T-helper 22 cell (primary cell): Measurements from ENCODE around the gene PKNOX2.

Source experiments
- DNase-seq: peaks from one replicate; pipeline ENCODE4 v3.0.0-alpha.2; 2020; ENCODE audit warnings: low read depth

Gene PKNOX2

DNA sequence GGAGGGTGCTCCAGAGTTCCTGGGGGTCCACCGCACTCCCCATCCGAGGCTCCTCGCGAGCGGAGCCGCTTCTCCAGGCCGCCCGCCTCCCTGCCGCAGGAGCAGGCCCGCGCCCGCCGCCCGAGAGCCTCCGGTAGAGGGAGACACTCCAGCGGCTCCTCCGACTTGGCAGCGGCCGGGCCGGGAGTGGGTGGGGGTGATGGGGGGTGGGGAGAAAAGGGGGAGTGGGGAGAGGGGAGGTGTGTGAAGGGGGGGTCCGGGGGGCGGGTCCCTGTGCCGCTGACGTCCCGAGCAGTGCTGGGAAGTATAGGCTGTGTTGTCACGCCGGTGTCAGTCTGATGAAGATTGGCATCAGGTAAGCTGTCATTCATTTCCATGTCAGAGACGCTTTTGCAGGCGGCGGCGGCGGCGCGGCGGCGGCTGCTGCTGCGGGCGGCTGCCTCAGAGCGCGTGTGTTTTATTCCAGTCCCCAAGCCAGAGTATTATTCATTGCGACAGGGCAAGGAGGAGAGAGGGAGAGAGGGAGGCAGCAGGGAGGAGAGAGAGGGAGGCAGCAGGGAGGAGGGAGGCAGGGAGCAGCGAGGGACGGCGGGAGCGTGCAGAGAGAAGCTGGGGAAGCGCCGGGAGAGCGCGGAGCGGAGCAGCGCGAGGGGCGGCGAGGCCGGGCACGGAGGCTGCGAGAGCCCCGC, at the start of gene PKNOX2:
TSS of gene PKNOX2 (plus strand) at position 330 of the 689 bp plus-strand sequence. CDS start 186,555 bp downstream, outside the sequence.
- DNase-seq: peak; percentile 46

GRCh38 chr11:125117429-125117828, 47.1 kb upstream of the PKNOX2 start:
- DNase-seq: no peak

GRCh38 chr11:125123194-125123946, 41.2 kb upstream of the PKNOX2 start:
- DNase-seq: no peak

DNA sequence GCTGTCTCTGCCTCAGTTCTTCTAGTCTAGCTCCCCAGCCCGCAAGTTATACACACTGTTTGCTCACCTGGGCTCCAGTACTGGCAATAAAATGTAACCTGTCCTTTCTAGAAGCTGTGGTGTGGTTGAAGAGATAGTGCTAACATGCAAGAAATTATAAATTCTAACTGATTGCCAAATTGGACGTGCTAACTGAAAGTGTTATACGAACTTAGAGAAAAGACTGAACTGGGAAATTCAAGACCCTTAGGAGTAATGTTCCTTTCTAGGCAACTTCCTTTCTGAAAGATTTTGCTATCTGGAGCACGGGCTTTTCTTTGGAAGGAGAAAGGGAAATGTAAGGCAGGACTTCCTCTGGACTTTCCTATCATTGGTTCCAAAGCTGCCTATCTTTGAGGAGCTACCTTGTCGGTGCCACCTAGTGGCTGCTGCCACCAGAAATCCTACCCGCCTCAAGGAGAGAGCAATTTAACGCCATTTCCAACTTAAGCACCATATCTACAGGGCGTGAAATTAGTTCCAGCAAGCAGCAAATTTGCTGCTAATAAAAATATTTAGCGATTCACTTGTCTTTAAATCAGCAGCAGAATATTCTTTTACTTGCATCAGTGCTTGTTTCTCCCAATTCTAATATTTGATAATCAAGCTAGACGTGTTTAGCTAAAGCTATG, 40.5 kb upstream of the PKNOX2 start:
- DNase-seq: no peak

- DNase-seq: no peak
Measured at GRCh38 chr11:125124618-125124992, 39.9 kb upstream of the PKNOX2 start.

GRCh38 chr11:125128450-125128849, 36.1 kb upstream of the PKNOX2 start:
- DNase-seq: no peak

- no peak for DNase-seq
Measured at GRCh38 chr11:125129316-125129993, 35.1 kb upstream of the PKNOX2 start.

- DNase-seq: no peak
Measured at GRCh38 chr11:125132071-125132470, 32.5 kb upstream of the PKNOX2 start.

DNA sequence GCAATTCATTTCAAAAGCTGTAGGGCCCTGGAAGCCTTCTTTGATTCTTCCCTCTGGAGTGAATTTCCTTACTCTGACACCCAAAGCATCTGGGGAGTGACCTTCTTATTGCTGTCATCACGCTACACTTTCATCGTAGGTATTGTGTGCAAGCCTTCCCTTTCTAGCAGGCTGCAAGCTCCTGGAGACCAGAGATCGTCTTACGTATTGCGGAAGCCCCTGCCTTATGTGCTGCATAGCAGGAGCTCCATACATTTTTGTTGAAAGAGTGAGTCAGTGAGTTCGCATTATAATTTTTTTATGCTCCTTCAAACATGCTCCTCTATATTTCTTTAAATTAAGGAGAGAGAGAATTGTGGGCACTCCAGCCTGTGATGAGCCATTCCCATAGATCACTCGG, 32.0 kb upstream of the PKNOX2 start:
- no peak for DNase-seq

GRCh38 chr11:125136001-125136400, 28.6 kb upstream of the PKNOX2 start:
- no peak for DNase-seq

GRCh38 chr11:125138966-125139365, 25.6 kb upstream of the PKNOX2 start:
- no peak for DNase-seq

- DNase-seq: no peak
Measured at GRCh38 chr11:125139778-125140177, 24.8 kb upstream of the PKNOX2 start.

- DNase-seq: no peak
Measured at GRCh38 chr11:125140233-125140632, 24.3 kb upstream of the PKNOX2 start.

DNA sequence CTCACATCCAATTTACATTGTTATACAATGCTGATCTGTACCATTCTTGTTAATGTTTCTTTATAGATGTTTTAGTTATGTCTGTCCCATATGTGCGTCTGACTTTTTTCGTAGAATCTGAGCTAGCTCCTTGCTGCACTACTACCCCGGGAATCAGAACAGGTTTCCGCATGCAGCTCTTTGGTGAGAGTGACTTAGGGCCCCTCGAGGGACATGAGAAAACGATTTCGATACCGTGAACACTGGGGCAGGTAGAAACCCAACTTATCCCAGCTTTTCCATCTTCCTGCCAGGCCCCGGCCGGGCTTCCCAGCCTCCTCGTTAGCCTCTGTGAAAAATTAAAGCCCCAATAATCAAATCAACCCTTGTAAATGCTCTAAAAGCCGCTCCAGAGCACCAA, 23.4 kb upstream of the PKNOX2 start:
- no peak for DNase-seq

- DNase-seq: peak; percentile 13
Measured at GRCh38 chr11:125141686-125142535, 22.6 kb upstream of the PKNOX2 start.

- no peak for DNase-seq
Measured at GRCh38 chr11:125146232-125146631, 18.3 kb upstream of the PKNOX2 start.

DNA sequence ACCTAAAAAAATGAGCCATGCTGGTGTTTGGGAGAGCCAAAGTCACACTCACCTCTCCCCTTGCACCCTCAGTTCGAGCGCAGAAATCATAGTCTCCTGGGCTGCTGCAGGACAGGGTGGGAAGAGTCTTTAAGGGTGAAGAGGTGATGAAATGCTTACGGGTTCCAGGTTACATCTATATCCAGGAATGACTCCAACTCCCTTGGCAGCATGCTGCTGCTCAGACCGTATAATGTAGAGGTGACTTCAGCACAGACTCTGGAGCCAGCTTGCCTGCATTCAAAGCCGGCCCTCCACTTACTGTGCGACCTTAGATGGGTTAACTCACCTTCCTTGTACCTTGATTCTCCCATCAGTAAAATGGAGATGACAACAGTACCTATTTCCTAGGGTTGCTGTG, 17.3 kb upstream of the PKNOX2 start:
- no peak for DNase-seq

GRCh38 chr11:125148011-125148410, 16.5 kb upstream of the PKNOX2 start:
- DNase-seq: no peak

- DNase-seq: no peak
Measured at GRCh38 chr11:125148743-125149142, 15.8 kb upstream of the PKNOX2 start.

DNA sequence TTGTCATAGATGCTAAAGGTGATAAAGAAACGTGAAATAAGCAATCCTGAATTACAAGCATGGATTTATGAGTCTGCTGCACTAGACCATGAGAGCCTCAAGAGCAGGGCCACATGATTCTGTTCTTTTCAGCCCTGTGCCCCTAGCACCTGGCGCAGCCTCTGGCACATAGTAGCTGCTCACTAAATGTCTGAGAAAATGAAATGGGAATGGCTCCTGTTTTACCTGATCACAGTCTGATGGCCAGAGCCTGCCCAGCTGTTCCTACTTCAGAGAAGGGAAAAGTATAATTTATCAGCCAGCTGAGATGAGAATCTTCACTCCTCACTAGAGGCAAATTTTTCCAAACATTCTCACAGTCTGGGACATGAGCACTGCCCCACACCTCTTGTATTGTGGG, 10.7 kb upstream of the PKNOX2 start:
- DNase-seq: no peak

DNA sequence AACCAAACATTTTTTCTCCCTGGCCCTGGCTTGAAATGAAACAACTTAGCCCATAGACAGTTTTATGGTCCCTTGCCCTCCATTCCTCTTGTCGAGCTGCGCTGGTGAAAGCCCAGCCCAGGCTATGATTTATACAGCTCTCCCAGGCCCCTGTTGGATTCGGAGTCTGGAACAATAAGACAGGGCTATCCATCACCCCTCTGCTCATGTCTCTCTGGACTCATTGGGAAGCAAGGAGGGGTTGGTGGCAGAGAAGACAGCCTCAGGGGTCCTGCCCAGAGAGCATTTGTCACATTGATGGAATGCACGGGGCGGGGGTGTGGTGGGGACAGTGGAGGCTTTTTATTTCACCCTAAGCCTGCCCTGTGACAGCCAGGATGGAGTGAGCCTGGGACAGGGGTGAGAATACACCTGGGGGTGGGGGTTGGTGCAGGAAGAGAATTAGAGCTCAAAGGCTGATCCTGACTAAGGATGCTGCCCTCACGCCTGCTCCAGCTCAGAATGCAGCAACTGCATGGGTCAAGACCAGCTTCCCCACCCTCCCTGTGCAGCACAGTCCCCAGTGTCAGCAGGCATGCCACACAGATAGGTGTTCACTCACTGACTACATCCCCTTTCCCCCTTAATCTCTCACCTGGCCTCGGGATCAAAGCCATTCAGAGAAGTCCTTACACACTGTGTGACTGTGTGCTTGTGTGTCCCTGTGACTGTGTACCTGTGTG, 10.0 kb upstream of the PKNOX2 start:
- no peak for DNase-seq
